ENCODE data around the gene SNX20. TPM values are rescaled to one million over a fixed set of nuclear protein-coding genes. Genes with fewer than 3 reads are reported as not detected.

Gene SNX20
- total RNA-seq, 1 experiment from 2014 or later = 0.10 TPM

DNA sequence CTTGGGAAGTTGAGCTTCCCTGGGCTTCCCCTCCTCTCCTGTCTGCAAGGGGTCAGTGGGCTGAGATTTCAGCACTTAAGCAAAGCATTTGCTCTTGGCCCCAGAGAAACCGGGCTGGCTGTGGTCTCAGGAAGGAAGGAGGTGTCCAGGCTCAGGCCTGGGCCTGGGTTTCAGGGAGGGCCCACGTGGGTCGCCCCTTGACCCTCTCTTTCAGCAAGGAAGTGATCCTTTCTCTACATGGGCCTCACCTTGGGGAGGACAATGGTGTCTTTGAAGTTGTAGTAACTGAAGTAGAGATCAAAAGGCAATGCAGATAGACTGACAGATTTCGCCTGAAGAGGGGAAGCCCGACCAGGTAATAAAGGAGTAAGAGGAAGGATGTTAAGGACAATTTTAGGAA, 15.0 kb upstream of the SNX20 start:
- DNase-seq (ENCODE audit: low read depth, low spot score) = no peak
- H3K9me3 ChIP-seq (ENCODE audit: control insufficient read depth, insufficient read depth, low read depth, low read length) = no peaks in the 10 kb centered on the region
- ChIA-PET CTCF (no interaction called here), POLR2A (no interaction called here)
- in situ Hi-C loops (cut with HindIII; ENCODE audit: low pct_unique_long_range_greater_than_20kb, low sequenced_read_pairs) = no loop called here
- no peaks in the 10 kb centered on the region for H3K4me1 ChIP-seq (ENCODE audit: control insufficient read depth, insufficient read depth, low read length)
- BruUV-seq (replicated peaks) = no TSS peak
- intact Hi-C loops (cut with micrococcal nuclease; ENCODE audit: unreplicated experiment) = no loop called here
- H3K4me3 ChIP-seq (ENCODE audit: low read depth in 2 of 2, low read length in 2 of 2) = no peak overlapping the region
- no peak for ATAC-seq
- H3K27me3 ChIP-seq (ENCODE audit: control insufficient read depth, insufficient read depth, low read length) = no peaks in the 10 kb centered on the region
- H3K36me3 ChIP-seq (ENCODE audit: control insufficient read depth, insufficient read depth, low read length) = no peaks in the 10 kb centered on the region
- no peak overlapping the region for H3K27ac ChIP-seq (ENCODE audit: low read length)
- TF ChIP-seq POLR2AphosphoS5 (IDR thresholded peaks at IDR 0.05; ENCODE audit: low read depth, low read length) = no peak
- TF ChIP-seq REST (IDR thresholded peaks at IDR 0.05; ENCODE audit: insufficient read depth in 1 of 2, low read depth in 2 of 2, low read length in 1 of 2) = no peak
- TF ChIP-seq CTCF (IDR thresholded peaks at IDR 0.05) = no peak
- no peak for TF ChIP-seq SIN3A (IDR thresholded peaks at IDR 0.05; ENCODE audit: borderline replicate concordance, insufficient read depth, low read depth, low read length)
- TF ChIP-seq TCF7L2 (IDR thresholded peaks at IDR 0.05; ENCODE audit: low read depth, low read length) = no peak

DNA sequence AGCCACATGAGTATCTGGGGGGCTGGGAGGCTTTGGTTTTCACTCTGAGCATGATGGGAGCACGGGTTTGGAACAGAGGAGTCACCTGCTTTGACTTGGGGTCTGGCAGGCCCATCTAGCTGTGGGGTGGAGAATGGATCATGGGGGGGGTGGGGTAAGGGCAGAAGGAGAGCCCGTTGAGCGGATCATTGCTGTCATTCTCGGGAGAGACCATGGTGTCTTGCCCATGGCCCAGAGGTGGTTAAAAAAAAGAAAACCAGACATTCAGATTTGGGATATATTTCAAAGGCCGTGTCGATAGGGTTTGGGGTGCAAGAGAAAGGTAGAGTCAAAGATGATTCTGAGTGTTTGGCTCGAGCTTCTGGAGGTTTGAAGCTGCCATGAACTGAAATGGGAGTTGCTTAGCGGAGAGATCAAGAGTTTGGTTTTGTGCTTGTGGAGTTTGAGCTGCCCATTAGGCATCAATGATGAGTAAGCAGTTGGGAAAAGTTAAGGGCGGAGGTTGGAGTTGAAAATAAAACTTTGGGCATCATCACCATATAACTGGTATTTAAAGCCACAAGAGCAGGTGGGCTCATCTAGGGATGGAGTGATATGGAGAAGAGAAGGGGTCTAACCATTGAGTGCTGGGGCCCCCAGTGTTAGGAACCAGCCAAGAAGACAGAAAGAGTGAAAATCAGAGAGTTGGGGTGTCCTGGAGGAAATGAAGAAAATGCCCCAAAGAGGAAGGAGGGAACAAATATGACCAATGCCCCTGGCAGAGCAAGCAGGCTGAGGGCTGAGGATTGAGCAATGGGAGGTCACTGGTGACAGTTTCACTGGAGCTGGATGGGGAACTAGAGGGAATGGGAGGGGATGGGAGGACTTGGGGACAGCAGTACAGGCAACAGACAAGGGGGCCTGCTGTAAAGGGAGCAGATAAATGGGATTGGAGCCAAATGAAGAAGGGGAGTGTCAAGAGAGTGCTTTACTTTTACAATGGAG, 14.2 kb upstream of the SNX20 start:
- BruUV-seq (replicated peaks) = no TSS peak
- Histone ChIP-seq H3K27ac (ENCODE audit: low read length) (no peak overlapping the region), H3K4me3 (ENCODE audit: low read depth in 2 of 2, low read length in 2 of 2) (no peak overlapping the region), H3K36me3 (ENCODE audit: control insufficient read depth, insufficient read depth, low read length) (no peaks in the 10 kb centered on the region), H3K27me3 (ENCODE audit: control insufficient read depth, insufficient read depth, low read length) (no peaks in the 10 kb centered on the region), H3K4me1 (ENCODE audit: control insufficient read depth, insufficient read depth, low read length) (no peaks in the 10 kb centered on the region), H3K9me3 (ENCODE audit: control insufficient read depth, insufficient read depth, low read depth, low read length) (no peaks in the 10 kb centered on the region)
- in situ Hi-C loops (cut with HindIII; ENCODE audit: low pct_unique_long_range_greater_than_20kb, low sequenced_read_pairs) = no loop called here
- ChIA-PET POLR2A (no interaction called here), CTCF (no interaction called here)
- intact Hi-C loops (cut with micrococcal nuclease; ENCODE audit: unreplicated experiment) = no loop called here
- DNase-seq (ENCODE audit: low read depth, low spot score) (no peak), ATAC-seq (no peak)
- TF ChIP-seq CTCF (IDR thresholded peaks at IDR 0.05) (no peak), SIN3A (IDR thresholded peaks at IDR 0.05; ENCODE audit: borderline replicate concordance, insufficient read depth, low read depth, low read length) (no peak), POLR2AphosphoS5 (IDR thresholded peaks at IDR 0.05; ENCODE audit: low read depth, low read length) (no peak), REST (IDR thresholded peaks at IDR 0.05; ENCODE audit: insufficient read depth in 1 of 2, low read depth in 2 of 2, low read length in 1 of 2) (no peak), TCF7L2 (IDR thresholded peaks at IDR 0.05; ENCODE audit: low read depth, low read length) (no peak)
